ENCODE measurements around the gene ZFYVE19. TPM values are rescaled to one million over a fixed set of nuclear protein-coding genes. Genes with fewer than 3 reads are reported as not detected.

ZFYVE19 gene
- total RNA-seq, 1 donor, result 17.3 TPM

- no peak overlapping the region for H3K4me3 ChIP-seq (ENCODE audit: low read depth, low read length)
- no peak for TF ChIP-seq CTCF (IDR thresholded peaks at IDR 0.05; ENCODE audit: insufficient read depth, low read depth, low read length)
Measured at GRCh38 chr15:40770147-40770721, 36.7 kb upstream of the ZFYVE19 start.

GRCh38 chr15:40771242-40771641, 35.6 kb upstream of the ZFYVE19 start:
- no peak for TF ChIP-seq CTCF (IDR thresholded peaks at IDR 0.05; ENCODE audit: insufficient read depth, low read depth, low read length)
- no peak overlapping the region for H3K4me3 ChIP-seq (ENCODE audit: low read depth, low read length)
- DNase-seq (ENCODE audit: low read depth), result no peak

More at GRCh38 chr15:40770147-40770721, 36.7 kb upstream of the ZFYVE19 start:
- no peak for DNase-seq (ENCODE audit: low read depth)

- no peak for DNase-seq (ENCODE audit: low read depth)
- no peak for TF ChIP-seq CTCF (IDR thresholded peaks at IDR 0.05; ENCODE audit: insufficient read depth, low read depth, low read length)
- H3K4me3 ChIP-seq (ENCODE audit: low read depth, low read length), result no peak overlapping the region
Measured at GRCh38 chr15:40772014-40772413, 34.9 kb upstream of the ZFYVE19 start.

- DNase-seq (ENCODE audit: low read depth), result no peak
- no peak overlapping the region for H3K4me3 ChIP-seq (ENCODE audit: low read depth, low read length)
- no peak for TF ChIP-seq CTCF (IDR thresholded peaks at IDR 0.05; ENCODE audit: insufficient read depth, low read depth, low read length)
Measured at GRCh38 chr15:40773496-40773895, 33.4 kb upstream of the ZFYVE19 start.

- no peak for DNase-seq (ENCODE audit: low read depth)
- TF ChIP-seq CTCF (IDR thresholded peaks at IDR 0.05; ENCODE audit: insufficient read depth, low read depth, low read length), result no peak
- H3K4me3 ChIP-seq (ENCODE audit: low read depth, low read length), result no peak overlapping the region
Measured at GRCh38 chr15:40773902-40774301, 33.0 kb upstream of the ZFYVE19 start.

- no peak overlapping the region for H3K4me3 ChIP-seq (ENCODE audit: low read depth, low read length)
- DNase-seq (ENCODE audit: low read depth), result no peak
- TF ChIP-seq CTCF (IDR thresholded peaks at IDR 0.05; ENCODE audit: insufficient read depth, low read depth, low read length), result no peak
Measured at GRCh38 chr15:40775007-40775406, 31.9 kb upstream of the ZFYVE19 start.

Measured in fibroblast of villous mesenchyme (primary cell).